Retinal pigment epithelial cell (primary cell): ENCODE results near the gene VIT.

Source experiments
- DNase-seq: peaks from one replicate; pipeline ENCODE4 v3.0.0-alpha.2; 2010; ENCODE audit warnings: low read depth
- H3K4me3 ChIP-seq: 2 replicates; pipeline ENCODE4 v1.5.1; 2011; ENCODE audit warnings: mild to moderate bottlenecking, low read length, control low read depth, moderate library complexity
- TF ChIP-seq, protein P1 (sequence below): conservative IDR thresholded peaks from 2 replicates; pipeline ENCODE4 v1.5.1; 2011; ENCODE audit warnings: low read depth, low read length, control low read depth, inconsistent platforms

VIT gene

DNA sequence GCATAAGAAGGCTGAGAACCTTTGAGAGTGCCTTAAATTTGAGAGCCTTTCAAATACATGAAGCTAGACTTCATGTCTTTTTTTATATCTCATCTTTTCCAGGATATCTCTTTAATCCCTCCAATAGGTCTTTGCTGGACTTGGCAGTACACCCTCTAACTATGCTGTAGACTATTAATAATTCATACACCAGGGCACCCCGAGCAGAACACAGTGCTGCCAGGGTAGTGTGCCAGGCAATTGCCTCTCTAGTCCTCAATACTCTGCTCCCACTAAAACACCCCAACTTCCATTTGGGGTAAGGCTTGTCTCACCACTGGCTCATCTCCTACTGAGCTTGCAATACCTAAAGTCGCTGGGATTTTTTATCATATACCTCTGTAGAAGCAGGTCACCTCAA lies 80.8 kb downstream of the VIT start:
- no peak for DNase-seq
- TF ChIP-seq, protein P1, sequence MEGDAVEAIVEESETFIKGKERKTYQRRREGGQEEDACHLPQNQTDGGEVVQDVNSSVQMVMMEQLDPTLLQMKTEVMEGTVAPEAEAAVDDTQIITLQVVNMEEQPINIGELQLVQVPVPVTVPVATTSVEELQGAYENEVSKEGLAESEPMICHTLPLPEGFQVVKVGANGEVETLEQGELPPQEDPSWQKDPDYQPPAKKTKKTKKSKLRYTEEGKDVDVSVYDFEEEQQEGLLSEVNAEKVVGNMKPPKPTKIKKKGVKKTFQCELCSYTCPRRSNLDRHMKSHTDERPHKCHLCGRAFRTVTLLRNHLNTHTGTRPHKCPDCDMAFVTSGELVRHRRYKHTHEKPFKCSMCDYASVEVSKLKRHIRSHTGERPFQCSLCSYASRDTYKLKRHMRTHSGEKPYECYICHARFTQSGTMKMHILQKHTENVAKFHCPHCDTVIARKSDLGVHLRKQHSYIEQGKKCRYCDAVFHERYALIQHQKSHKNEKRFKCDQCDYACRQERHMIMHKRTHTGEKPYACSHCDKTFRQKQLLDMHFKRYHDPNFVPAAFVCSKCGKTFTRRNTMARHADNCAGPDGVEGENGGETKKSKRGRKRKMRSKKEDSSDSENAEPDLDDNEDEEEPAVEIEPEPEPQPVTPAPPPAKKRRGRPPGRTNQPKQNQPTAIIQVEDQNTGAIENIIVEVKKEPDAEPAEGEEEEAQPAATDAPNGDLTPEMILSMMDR = no peak
- H3K4me3 ChIP-seq = no peak overlapping the region

DNA sequence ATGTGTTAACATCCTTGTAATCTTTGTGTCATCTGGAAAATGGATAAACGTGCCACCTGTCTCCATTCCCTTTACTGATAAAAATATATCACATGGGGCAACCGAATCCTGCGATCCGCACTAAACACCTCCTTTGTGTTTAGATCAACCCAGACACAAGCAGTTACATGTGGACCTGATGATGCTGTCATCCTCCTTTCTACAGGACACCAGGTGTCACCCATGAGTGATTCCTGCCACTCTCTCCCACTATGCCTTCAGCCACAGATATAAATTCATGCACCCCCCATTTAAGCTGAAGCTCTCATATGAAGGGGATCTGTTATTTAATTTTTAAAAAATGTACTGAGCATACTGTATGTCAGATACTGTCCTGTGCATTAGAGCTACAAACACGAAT lies 81.3 kb downstream of the VIT start:
- TF ChIP-seq, protein P1 = no peak
- no peak overlapping the region for H3K4me3 ChIP-seq
- no peak for DNase-seq

DNA sequence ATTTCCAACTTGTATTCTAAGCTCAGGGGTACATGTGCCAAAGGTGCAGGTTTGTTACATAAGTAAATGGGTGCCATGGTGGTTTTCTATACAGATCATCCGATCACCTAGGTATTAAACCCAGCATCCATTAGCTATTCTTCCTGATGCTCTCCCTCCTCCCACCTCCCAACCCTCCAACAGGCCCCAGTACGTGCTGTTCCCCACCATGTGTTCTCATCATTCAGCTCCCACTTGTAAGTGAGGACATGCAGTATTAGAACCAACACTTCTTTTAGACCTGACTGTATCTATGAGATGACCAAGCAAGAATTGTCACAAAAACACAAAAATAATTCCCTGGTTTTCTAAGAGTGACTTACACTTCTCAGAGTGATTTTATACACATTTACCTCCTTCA lies 83.0 kb downstream of the VIT start:
- TF ChIP-seq, protein P1 = no peak
- DNase-seq = no peak
- no peak overlapping the region for H3K4me3 ChIP-seq

DNA sequence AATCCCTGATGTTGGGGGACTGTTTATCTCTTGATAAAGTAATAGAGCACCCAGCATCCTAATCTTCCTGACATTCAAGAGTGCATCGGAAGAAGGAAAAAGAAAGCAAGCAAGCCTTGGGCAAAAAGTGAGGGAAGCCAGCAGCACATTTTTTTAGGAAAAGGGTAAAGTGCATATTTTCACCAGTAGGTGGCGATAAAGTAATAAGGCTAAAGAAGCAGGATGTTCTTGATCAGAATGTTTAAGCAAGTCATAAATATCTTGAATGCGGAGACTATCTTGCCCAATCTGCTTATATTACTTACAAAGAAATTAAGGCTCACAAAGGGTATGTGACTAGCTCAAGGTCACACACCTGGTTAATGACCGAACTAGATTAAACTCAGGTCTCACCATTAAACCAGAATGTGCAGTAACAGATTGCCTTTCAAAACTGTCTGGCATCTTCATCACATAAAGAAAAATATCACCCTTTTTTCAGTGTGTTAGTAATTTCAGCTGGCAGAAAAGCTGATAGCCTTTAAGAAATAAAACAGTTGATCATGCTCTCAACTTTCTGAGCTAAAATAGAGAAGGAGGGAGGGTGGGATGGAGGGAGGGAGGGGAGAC lies 83.8 kb downstream of the VIT start:
- no peak overlapping the region for H3K4me3 ChIP-seq
- no peak for DNase-seq
- TF ChIP-seq, protein P1 = peak; percentile 79

DNA sequence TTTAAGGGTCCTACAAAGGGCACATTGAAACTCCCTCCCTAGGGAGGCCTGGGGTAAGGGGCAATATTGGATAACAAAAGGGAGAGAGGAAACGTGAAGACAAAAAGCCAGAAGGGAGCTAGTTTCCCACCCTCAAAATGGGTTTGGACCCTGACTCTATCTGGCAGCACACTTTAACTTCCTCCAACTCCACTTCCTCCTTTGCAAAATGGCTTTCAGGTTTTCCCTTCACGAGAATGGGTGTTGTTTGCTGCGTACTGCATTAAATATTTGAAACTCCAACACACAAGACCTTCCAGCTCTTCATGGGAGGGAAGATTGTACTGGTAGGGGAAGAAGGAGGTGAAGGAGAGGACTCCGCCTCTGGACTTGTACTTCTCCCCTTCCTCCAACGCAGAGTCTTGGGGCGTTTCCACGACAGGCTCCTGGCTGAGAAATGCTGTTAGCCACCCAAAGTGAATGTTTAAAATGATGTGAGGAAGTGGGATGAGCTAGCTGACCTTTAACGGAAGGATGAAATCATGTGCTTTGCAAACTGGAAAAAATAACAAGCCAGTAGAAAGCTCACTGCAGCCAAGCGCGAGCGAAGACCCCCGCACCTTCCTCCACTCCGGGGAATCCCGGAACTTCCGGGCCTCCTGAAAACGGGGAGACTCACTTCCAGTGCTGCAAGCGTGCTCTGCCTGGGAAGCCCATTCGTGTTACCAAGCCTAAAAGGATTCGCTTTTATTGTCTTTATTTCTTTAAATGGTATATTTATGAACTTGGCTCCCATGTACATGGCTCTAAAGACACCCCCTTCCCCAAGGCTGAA lies 85.6 kb downstream of the VIT start:
- TF ChIP-seq, protein P1 = no peak
- no peak overlapping the region for H3K4me3 ChIP-seq
- DNase-seq = no peak

DNA sequence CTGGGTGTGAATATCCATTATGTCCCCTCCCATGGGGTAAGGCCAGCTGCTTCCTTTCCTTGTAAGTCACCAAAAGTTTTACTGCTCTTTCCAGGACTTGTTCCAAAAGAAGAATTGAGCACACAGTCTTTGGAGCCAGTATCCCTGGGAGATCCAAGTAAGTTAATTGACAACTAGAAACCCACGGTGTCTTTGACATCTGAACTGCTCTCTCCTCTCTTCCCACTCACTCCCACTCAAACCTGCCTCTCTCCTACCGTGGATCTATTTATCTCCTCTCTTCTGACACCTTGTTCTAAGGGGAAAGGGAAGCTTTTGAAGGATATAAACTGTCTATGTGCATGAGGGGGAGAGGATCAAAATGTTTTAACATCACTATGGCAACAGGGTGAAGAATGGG lies 86.7 kb downstream of the VIT start:
- no peak overlapping the region for H3K4me3 ChIP-seq
- TF ChIP-seq, protein P1 = no peak
- no peak for DNase-seq
